WTC11 (cell line): Measurements from ENCODE around the gene TNC. TPM values are rescaled to one million over a fixed set of nuclear protein-coding genes. Genes with fewer than 3 reads are reported as not detected.

ENCODE experiments used
- ATAC-seq: fragments of 200-7000 bp; cut with Tn5 transposase; 2 replicates; pipeline ENCODE4 v1.10.0; 2021; ENCODE audit warnings: mild to moderate bottlenecking, moderate library complexity
- CTCF ChIA-PET: fragments of 300-600 bp; sonication (Branson Sonifier 250); formaldehyde crosslinking; loops from one replicate; lab custom pipeline; 2021; ENCODE audit warnings: antibody characterized with exemption; lab: Charles Lee
- POLR2A ChIA-PET: fragments of 350-600 bp; sonication (Branson Sonifier 250); formaldehyde crosslinking; loops from one replicate; lab custom pipeline; 2021; ENCODE audit warnings: antibody characterized with exemption; lab: Charles Lee
- DNase-seq: peaks from one replicate; pipeline ENCODE4 v3.0.0; 2021; ENCODE audit warnings: low spot score
- H3K27ac Mint-ChIP-seq: 2 replicates; pipeline ENCODE4 v1.8.0; 2021; ENCODE audit warnings: mixed read lengths
- H3K27me3 Mint-ChIP-seq: 2 replicates; pipeline ENCODE4 v1.8.0; 2021; ENCODE audit warnings: low read depth, mild to moderate bottlenecking, moderate library complexity, mixed read lengths
- H3K36me3 Mint-ChIP-seq: 2 replicates; pipeline ENCODE4 v1.8.0; 2021; ENCODE audit warnings: mixed read lengths
- H3K4me1 Mint-ChIP-seq: 2 replicates; pipeline ENCODE4 v1.8.0; 2022; ENCODE audit warnings: mixed read lengths
- H3K4me3 Mint-ChIP-seq: 2 replicates; pipeline ENCODE4 v1.8.0; 2021; ENCODE audit warnings: mild to moderate bottlenecking, moderate library complexity, mixed read lengths
- H3K9me3 Mint-ChIP-seq: 2 replicates; pipeline ENCODE4 v1.8.0; 2021; ENCODE audit warnings: mixed read lengths
- ELF4 ChIP-seq: sonication (generic); formaldehyde crosslinking; IDR thresholded peaks from 2 replicates; pipeline ENCODE4 v1.8.1; 2022; ENCODE audit warnings: low read depth, mild to moderate bottlenecking, moderate library complexity, missing genetic modification reagents
- FOXP1 ChIP-seq: sonication (generic); formaldehyde crosslinking; IDR thresholded peaks from 2 replicates; pipeline ENCODE4 v1.8.0; 2022; ENCODE audit warnings: missing genetic modification reagents, mild to moderate bottlenecking, moderate library complexity, borderline replicate concordance
- FOXP4 ChIP-seq: sonication (generic); formaldehyde crosslinking; IDR thresholded peaks from 2 replicates; pipeline ENCODE4 v1.8.0; 2022; ENCODE audit warnings: mild to moderate bottlenecking, missing genetic modification reagents
- GTF2I ChIP-seq: fragments of 250-450 bp; sonication (Bioruptor Pico); conservative IDR thresholded peaks from 2 replicates; pipeline ENCODE4 v1.4.0; 2021; ENCODE audit warnings: mild to moderate bottlenecking
- HMGA2 ChIP-seq: fragments of 250-450 bp; sonication (Bioruptor Pico); IDR thresholded peaks from 2 replicates; pipeline ENCODE4 v1.4.0; 2021; ENCODE audit warnings: mild to moderate bottlenecking, moderate library complexity
- MYBL2 ChIP-seq: sonication (generic); formaldehyde crosslinking; IDR thresholded peaks from 2 replicates; pipeline ENCODE4 v1.8.1; 2023; ENCODE audit warnings: mild to moderate bottlenecking, moderate library complexity, missing genetic modification reagents
- OVOL2 ChIP-seq: fragments of 250-450 bp; sonication (Bioruptor Pico); IDR thresholded peaks from 2 replicates; pipeline ENCODE4 v1.9.0; 2021; ENCODE audit warnings: mild to moderate bottlenecking, borderline replicate concordance
- PRDM15 ChIP-seq: sonication (generic); formaldehyde crosslinking; IDR thresholded peaks from 2 replicates; pipeline ENCODE4 v1.8.0; 2022; ENCODE audit warnings: missing genetic modification reagents
- PRRX2 ChIP-seq: fragments of 250-450 bp; sonication (Bioruptor Pico); IDR thresholded peaks from 2 replicates; pipeline ENCODE4 v1.8.0; 2021; ENCODE audit warnings: mild to moderate bottlenecking
- RELA ChIP-seq: sonication (generic); formaldehyde crosslinking; IDR thresholded peaks from 2 replicates; pipeline ENCODE4 v1.8.1; 2022; ENCODE audit warnings: missing genetic modification reagents, mild to moderate bottlenecking, borderline replicate concordance
- RORB ChIP-seq: fragments of 250-450 bp; sonication (Bioruptor Pico); IDR thresholded peaks from 2 replicates; pipeline ENCODE4 v1.9.0; 2021; ENCODE audit warnings: mild to moderate bottlenecking
- SMAD4 ChIP-seq: sonication (generic); formaldehyde crosslinking; IDR thresholded peaks from 2 replicates; pipeline ENCODE4 v1.8.0; 2022; ENCODE audit warnings: mild to moderate bottlenecking, missing genetic modification reagents
- ZNF219 ChIP-seq: sonication (generic); formaldehyde crosslinking; IDR thresholded peaks from 2 replicates; pipeline ENCODE4 v1.8.0; 2023; ENCODE audit warnings: missing genetic modification reagents, mild to moderate bottlenecking, borderline replicate concordance
- ZNF317 ChIP-seq: sonication (generic); formaldehyde crosslinking; IDR thresholded peaks from 2 replicates; pipeline ENCODE4 v1.8.1; 2023; ENCODE audit warnings: low read depth, mild to moderate bottlenecking, moderate library complexity, missing genetic modification reagents, borderline replicate concordance
- ZNF396 ChIP-seq: fragments of 250-450 bp; sonication (Bioruptor Pico); IDR thresholded peaks from 2 replicates; pipeline ENCODE4 v1.8.0; 2021; ENCODE audit warnings: mild to moderate bottlenecking, moderate library complexity, borderline replicate concordance
- ZNF671 ChIP-seq: fragments of 250-450 bp; sonication (Bioruptor Pico); IDR thresholded peaks from 2 replicates; pipeline ENCODE4 v1.8.0; 2021; ENCODE audit warnings: mild to moderate bottlenecking
- total RNA-seq: library from RNA; stranded (reverse); gene quantifications from 3 replicates; pipeline ENCODE4 v1.2.3, GENCODE V29; 2021
- TF ChIP-seq, protein P1 (sequence below): sonication (generic); formaldehyde crosslinking; IDR thresholded peaks from 2 replicates; pipeline ENCODE4 v1.8.0; 2022; ENCODE audit warnings: mild to moderate bottlenecking, missing genetic modification reagents
- TF ChIP-seq, protein P2 (sequence below): sonication (generic); formaldehyde crosslinking; IDR thresholded peaks from 2 replicates; pipeline ENCODE4 v1.8.1; 2022; ENCODE audit warnings: mild to moderate bottlenecking, moderate library complexity, missing genetic modification reagents
- TF ChIP-seq, protein P3 (sequence below): sonication (generic); formaldehyde crosslinking; IDR thresholded peaks from 2 replicates; pipeline ENCODE4 v1.8.0; 2023; ENCODE audit warnings: missing genetic modification reagents, mild to moderate bottlenecking, borderline replicate concordance

Gene TNC
- total RNA-seq, 1 experiment from 2014 or later = 4.5 TPM

DNA sequence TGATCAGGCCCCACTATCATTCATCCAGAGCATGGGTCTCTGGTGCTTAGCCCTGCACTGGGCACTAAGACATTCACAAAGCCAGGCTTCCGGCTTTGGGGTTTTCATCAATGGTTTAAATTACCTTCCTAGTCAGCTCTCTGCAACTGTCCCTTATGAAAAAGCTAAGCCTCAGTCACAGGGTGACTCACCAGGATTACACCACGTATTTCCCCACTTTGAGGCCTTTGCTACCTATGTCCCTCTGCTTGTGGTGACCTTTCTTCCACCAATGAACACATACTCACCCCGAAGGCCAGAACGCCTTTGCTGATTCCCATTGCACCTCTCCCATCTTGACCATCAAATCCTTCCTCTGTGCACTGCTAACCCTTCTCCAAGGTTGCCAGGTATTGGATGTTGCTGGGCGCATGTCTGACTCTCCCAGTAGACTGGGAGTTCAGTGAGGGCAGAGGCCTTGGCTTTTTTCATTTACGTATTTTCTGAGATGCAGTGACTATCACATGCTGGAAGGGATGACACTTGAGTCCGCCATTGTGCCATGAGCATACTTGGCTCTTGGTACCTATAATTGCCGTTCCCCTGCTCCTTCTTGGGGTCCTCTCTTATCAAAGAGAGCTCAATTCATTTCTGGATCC, 128.9 kb downstream of the TNC start:
- H3K27ac Mint-ChIP-seq = no peak overlapping the region
- H3K27me3 Mint-ChIP-seq = peaks cover 74% of the 10 kb centered on the region
- H3K4me3 Mint-ChIP-seq = no peak overlapping the region
- no peak for ATAC-seq
- POLR2A ChIA-PET = no interaction called here
- no peak for DNase-seq
- no peaks in the 10 kb centered on the region for H3K36me3 Mint-ChIP-seq
- TF ChIP-seq FOXP1 (CRISPR knock-in tag) (no peak), FOXP4 (no peak), ELF4 (CRISPR knock-in tag) (no peak), SMAD4 (CRISPR knock-in tag) (no peak), ZNF671 (no peak), ZNF396 (no peak), GTF2I (CRISPR knock-in tag) (no peak), ZNF219 (CRISPR knock-in tag) (no peak), OVOL2 (CRISPR knock-in tag) (no peak), PRDM15 (CRISPR knock-in tag) (no peak), RORB (no peak), MYBL2 (CRISPR knock-in tag) (no peak), ZNF317 (CRISPR knock-in tag) (no peak), PRRX2 (CRISPR knock-in tag) (no peak), RELA (CRISPR knock-in tag) (no peak), HMGA2 (CRISPR knock-in tag) (no peak)
- TF ChIP-seq, protein P1, sequence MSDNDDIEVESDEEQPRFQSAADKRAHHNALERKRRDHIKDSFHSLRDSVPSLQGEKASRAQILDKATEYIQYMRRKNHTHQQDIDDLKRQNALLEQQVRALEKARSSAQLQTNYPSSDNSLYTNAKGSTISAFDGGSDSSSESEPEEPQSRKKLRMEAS = no peak
- TF ChIP-seq, protein P2, sequence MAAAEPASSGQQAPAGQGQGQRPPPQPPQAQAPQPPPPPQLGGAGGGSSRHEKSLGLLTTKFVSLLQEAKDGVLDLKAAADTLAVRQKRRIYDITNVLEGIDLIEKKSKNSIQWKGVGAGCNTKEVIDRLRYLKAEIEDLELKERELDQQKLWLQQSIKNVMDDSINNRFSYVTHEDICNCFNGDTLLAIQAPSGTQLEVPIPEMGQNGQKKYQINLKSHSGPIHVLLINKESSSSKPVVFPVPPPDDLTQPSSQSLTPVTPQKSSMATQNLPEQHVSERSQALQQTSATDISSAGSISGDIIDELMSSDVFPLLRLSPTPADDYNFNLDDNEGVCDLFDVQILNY (CRISPR knock-in tag) = no peak
- TF ChIP-seq, protein P3, sequence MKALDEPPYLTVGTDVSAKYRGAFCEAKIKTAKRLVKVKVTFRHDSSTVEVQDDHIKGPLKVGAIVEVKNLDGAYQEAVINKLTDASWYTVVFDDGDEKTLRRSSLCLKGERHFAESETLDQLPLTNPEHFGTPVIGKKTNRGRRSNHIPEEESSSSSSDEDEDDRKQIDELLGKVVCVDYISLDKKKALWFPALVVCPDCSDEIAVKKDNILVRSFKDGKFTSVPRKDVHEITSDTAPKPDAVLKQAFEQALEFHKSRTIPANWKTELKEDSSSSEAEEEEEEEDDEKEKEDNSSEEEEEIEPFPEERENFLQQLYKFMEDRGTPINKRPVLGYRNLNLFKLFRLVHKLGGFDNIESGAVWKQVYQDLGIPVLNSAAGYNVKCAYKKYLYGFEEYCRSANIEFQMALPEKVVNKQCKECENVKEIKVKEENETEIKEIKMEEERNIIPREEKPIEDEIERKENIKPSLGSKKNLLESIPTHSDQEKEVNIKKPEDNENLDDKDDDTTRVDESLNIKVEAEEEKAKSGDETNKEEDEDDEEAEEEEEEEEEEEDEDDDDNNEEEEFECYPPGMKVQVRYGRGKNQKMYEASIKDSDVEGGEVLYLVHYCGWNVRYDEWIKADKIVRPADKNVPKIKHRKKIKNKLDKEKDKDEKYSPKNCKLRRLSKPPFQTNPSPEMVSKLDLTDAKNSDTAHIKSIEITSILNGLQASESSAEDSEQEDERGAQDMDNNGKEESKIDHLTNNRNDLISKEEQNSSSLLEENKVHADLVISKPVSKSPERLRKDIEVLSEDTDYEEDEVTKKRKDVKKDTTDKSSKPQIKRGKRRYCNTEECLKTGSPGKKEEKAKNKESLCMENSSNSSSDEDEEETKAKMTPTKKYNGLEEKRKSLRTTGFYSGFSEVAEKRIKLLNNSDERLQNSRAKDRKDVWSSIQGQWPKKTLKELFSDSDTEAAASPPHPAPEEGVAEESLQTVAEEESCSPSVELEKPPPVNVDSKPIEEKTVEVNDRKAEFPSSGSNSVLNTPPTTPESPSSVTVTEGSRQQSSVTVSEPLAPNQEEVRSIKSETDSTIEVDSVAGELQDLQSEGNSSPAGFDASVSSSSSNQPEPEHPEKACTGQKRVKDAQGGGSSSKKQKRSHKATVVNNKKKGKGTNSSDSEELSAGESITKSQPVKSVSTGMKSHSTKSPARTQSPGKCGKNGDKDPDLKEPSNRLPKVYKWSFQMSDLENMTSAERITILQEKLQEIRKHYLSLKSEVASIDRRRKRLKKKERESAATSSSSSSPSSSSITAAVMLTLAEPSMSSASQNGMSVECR (CRISPR knock-in tag) = no peak
- H3K9me3 Mint-ChIP-seq = no peaks in the 10 kb centered on the region
- no peaks in the 10 kb centered on the region for H3K4me1 Mint-ChIP-seq
- CTCF ChIA-PET = no interaction called here
